GF-D8 (cell line): Measurements from ENCODE around the gene IRF9.

Source experiments
- DNase-seq: peaks from one replicate; lab custom pipeline; 2025; lab: John Stamatoyannopoulos, UW

The IRF9 gene, protein sequence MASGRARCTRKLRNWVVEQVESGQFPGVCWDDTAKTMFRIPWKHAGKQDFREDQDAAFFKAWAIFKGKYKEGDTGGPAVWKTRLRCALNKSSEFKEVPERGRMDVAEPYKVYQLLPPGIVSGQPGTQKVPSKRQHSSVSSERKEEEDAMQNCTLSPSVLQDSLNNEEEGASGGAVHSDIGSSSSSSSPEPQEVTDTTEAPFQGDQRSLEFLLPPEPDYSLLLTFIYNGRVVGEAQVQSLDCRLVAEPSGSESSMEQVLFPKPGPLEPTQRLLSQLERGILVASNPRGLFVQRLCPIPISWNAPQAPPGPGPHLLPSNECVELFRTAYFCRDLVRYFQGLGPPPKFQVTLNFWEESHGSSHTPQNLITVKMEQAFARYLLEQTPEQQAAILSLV

DNA sequence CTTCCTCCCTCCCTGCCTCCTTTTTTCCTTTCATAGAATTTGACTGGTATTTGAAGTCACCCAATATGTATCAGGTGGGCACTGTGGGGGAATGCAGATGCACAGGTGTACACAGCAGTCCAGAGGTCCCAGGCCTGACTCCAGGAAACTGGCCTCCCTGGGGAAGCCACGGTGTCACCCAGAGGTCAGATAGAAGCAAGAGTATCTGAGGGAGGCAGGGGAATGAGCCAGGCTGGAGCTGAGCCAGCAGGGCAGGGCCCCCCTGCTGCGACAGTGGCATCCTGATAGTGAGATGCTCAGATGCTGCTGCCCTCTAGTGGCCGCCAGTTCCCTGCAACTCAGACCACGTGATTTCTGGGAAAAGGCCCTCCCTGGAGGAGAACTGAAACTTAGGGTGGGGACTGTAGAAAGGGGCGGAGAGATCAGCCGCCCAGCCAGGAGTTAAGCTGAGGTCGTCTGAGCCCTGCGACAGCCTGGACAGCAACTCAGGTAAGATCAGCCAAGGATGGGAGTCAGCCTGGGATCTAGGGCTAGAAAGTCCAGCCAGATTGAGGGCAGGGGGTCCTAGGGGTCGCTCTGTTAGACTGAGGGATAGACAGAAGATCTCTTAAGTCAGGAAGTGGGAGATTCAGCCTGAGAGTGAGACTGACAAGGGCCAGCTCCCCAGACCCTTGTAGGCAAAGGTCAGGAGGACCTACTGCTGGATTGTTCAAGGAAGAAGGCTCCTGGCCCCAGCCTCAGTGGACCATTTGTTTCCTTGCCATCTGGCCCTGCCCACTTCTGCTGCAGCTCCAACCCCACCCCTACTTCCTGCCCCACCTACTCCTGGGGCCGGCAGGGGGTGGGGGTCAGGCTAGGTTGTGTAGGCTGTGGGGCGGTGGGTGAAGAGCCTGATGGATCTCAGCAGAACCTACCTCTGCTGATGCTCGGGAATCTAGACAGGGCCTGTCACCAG, at the start of gene IRF9:
Gene IRF9 (plus strand): TSS at position 416 of the 955 bp plus-strand sequence. CDS start 880 bp downstream, outside the sequence.
- peak; percentile 70 for DNase-seq

DNA sequence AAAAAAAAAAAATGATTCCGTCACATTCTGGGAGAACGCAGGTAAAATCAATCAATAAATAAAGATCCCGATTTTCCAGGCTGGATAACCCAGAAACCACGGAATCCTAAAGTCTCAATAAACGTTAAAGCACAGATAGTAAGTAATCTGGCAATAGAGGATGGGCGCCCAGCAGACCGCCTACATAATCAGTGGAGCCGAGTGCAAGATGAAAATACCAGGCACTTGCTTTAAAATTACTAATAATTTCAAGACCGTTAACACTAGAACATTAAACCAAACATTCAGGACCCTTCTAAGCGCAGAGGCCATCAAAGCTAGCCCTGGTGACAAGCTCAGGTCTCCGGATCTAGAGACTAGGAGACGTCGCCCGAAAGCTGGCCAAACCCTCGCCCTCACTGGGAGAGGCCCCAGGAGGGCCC, 47.7 kb upstream of the IRF9 start:
- no peak for DNase-seq

- DNase-seq, result peak; percentile 90
Observed at GRCh38 chr14:24113801-24114531, 47.1 kb upstream of the IRF9 start.

DNA sequence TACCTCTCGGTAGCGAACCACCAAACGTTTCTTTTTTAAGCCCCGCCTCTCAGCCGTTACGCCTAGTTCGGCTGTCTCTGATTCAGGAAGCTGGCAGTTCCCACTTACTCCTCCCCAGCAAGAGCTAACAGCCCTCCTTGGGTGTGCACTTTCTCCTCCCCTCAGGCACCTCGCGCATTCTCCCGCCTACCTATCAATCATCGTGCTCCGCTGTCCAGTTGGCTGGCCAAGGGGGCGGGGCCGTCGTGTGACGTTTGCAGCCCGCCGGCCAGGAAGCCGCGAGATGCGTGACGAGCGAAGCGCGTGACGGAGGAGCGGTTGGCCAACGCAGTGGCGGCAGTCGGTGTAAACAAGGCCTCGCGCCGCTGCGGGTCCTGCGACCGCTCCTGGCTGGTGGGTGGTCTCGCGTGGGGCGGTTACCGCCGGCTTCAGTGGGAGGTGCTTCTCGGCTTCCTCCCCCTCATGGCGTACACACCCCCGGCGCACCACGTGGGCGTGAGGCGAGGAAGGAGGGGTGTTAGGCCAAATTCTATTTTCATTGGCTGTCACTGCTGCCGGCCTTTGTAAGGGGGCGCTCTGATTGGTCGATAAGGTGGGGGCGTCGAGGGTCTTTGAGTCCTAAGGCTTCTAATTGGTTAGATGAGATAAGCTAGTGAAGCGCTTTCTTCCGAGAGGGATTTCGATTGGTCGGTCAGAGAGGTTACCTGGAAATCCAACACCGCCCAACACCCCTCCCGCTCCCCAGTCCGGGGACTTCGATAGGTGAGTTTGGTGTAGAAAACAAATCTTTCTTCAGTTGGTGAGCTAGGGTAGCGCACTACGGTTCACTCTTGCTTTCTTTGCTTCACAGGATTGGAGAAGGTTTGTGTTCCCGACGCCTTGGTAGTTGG, 46.3 kb upstream of the IRF9 start, which contains the start of the genes DCAF11 and NRL:
Gene DCAF11 (plus strand): TSS at position 246 of the 890 bp plus-strand sequence. CDS start 818 bp downstream, outside the sequence.
Gene NRL (minus strand): TSS at position 418 of the 890 bp plus-strand sequence. CDS start 32,101 bp downstream, outside the sequence.
- DNase-seq, result peak; percentile 99

DNA sequence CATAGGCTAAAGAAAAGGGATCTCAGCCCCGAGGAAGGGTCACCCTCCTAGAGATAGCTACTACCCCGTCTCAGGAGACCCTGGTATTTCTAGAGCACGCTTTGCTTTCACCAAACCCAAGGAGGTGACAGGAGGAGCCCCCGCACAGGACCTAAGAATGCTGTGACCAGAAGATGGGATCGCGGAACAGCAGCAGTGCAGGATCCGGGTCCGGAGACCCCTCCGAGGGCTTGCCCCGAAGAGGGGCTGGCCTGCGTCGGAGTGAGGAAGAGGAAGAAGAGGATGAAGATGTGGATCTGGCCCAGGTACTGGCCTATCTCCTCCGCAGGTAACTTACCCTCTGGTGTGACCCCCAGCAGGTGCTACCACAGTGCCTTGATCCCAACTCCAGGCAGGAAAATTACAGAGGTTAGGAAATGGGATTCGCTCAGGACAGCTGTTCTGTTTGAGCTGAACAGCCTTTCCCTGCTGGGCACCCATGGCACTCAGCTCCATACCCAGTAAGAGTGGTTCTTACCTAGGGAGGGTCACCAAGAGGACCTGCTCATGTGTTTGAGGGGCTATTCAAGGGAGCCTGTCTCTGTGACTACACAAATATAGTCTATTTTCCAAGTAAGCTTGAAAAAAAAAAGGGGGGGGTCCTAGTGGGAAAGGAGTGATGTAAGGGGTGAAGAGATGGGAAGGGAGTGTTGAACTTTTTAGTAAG, 45.5 kb upstream of the IRF9 start:
- no peak for DNase-seq

- DNase-seq, result no peak
Observed at GRCh38 chr14:24116128-24116814, 44.8 kb upstream of the IRF9 start.

GRCh38 chr14:24117179-24117578, 43.9 kb upstream of the IRF9 start:
- DNase-seq, result no peak

DNA sequence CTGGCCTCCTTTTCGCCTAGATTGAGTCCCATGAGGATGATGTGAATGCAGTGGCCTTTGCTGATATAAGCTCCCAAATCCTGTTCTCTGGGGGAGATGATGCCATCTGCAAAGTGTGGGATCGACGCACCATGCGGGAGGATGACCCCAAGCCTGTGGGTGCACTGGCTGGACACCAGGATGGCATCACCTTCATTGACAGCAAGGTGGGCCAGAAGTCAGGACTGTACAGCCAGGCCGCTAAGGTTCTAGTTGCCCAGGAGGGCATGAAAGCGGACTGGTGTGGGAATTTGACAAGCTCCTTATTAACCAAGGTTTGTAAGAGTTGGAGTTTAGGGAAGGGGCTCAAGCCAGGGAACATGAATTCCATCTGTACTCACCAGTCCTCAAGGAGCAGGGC, 41.4 kb upstream of the IRF9 start:
- no peak for DNase-seq

GRCh38 chr14:24121210-24121609, 39.9 kb upstream of the IRF9 start:
- no peak for DNase-seq

GRCh38 chr14:24122416-24122815, 38.6 kb upstream of the IRF9 start:
- no peak for DNase-seq

- DNase-seq, result no peak
Observed at GRCh38 chr14:24122898-24123297, 38.2 kb upstream of the IRF9 start.

DNA sequence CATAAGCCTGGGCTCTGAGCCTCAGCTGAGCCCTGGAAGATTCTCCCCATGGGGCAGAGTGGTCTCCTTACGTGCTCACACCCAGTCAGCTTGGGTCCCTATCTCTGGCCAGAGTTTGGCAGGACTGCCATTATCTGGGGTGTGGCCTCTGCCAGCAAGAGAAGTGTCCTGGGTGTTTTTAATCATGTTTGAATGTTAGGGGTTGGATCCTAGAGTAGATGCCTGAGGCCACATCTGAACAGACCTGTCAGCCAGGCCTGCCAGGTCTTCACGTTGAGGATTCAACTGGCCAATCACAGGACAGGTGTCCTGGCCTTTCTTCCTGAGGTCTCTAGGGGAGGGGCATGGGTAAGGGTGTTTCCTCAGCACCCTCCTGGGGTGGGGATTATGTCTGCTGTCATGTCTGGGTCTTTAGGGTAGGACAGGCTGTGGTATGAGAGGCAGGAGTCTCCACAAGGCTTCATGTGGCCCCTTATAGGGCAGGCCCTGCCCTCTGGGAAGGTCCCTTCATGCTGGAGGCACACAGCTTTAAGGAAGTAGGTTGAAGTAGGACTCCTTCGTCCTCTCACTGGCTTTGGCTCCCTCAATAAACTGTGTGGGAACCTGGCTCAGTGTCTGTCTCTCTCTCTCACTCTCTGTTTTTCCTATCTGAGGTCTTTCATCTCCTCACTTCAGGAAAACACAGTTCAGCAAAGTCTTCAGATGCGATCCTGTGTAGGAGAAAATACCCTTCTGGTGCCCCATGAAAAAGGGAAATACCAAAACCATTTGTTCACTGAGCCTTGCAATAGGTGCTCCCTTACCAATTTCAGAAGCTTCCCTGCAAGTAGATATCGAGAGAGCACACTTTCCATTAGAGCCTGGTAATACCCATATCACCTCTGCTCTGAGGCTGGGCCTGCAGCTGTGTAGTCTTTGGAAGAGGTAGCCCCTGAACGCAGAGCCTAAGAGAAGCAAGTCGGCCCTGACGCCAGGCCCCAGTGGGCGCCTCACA, 37.3 kb upstream of the IRF9 start:
- DNase-seq, result no peak

DNA sequence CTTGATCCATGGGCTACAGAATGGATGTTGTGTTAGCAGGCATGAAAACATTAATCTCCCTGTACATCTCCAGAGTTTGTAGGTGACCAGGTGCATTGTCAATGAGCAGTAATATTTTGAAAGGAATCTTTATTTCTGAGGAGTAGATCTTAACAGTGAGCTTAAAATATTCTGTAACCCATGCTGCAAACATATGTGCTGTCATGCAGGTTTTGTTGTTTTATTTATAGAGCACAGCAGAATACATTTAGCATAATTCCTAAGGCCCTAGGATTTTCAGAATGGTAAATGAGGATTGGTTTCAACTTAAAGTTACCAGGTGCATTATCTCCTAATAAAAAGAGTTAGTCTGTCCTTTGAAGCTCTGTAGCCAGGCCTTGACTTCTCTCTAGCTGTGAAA, 34.1 kb upstream of the IRF9 start:
- DNase-seq, result no peak

- DNase-seq, result no peak
Observed at GRCh38 chr14:24127673-24128072, 33.4 kb upstream of the IRF9 start.

DNA sequence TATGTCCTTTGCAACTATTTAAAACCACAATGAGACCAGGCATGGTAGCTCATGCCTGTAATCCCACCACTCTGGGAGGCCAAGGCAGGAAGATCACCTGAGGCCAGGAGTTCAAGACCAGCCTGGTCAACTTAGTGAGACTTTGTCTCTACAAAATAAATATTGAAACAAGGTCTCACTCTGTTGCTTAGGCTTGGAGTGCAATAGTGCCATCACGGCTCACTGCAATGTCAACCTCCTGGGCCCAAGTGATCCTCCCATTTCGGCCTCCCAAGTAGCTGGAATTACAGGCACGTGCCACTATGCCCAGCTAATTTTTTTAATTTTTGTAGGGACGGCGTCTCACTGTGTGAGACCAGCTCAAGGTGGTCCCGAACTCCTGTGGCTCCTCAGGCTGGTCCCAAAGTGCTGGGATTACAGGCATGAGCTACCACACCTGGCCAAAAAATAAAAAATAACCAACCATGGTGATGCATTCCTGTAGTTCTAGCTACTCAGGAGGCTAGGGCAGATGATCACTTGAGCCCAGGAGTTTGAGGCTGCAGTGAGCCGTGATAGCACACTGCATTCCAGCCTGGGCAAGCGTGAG, 31.6 kb upstream of the IRF9 start:
- DNase-seq, result no peak

- DNase-seq, result no peak
Observed at GRCh38 chr14:24130380-24130716, 30.7 kb upstream of the IRF9 start, which contains the start of gene FITM1. Gene FITM1, plus strand, starts transcription at chr14:24130659. Its CDS starts 905 bp downstream, at chr14:24131564.

GRCh38 chr14:24130717-24131548, 30.1 kb upstream of the IRF9 start:
- no peak for DNase-seq
